ENCODE measurements around the gene SCAP. TPM values are rescaled to one million over a fixed set of nuclear protein-coding genes. Genes with fewer than 3 reads are reported as not detected.

The SCAP gene
- total RNA-seq, 1 experiment from 2014 or later, result 67.6 TPM

GRCh38 chr3:47476330-47476626, 537 bp upstream of the SCAP start:
- Histone ChIP-seq H3K9me3 (ENCODE audit: control insufficient read depth in 1 of 2, insufficient read depth in 1 of 2, low read depth in 1 of 2, low read length in 2 of 2) (no peaks in the 10 kb centered on the region), H3K4me3 (replicated peaks in 1 of 2; ENCODE audit: low read depth in 1 of 2, low read length in 2 of 2) (peak overlapping the region; percentile 65 to 97), H3K4me1 (ENCODE audit: control insufficient read depth in 1 of 2, insufficient read depth in 2 of 2, low read length in 2 of 2) (peaks cover 2 to 24% of the 10 kb centered on the region in 2 experiments; a peak in 2 of 4 replicates), H3K27me3 (ENCODE audit: insufficient read depth, low read length) (no peaks in the 10 kb centered on the region), H3K4me2 (ENCODE audit: low read length) (peak overlapping the region; percentile 86), H2AFZ (ENCODE audit: low read depth, low read length, poor library complexity, severe bottlenecking) (peak overlapping the region; percentile 65), H3K9me2 (ENCODE audit: insufficient read depth) (no peaks in the 10 kb centered on the region), H3K27ac (ENCODE audit: low read depth, low read length) (peak overlapping the region; percentile 28), H3K36me3 (ENCODE audit: control insufficient read depth in 1 of 2, insufficient read depth in 2 of 2, low read length in 2 of 2) (no peaks in the 10 kb centered on the region), H3K79me2 (ENCODE audit: insufficient read depth, low read length) (peaks cover 37% of the 10 kb centered on the region), H4K20me1 (ENCODE audit: insufficient read depth) (no peaks in the 10 kb centered on the region; the same call in 1 of the 2 replicates), H3K9ac (ENCODE audit: low read length) (peak overlapping the region; percentile 69)
- BruUV-seq (replicated peaks), result TSS peak; percentile 80
- POLR2A ChIA-PET, result no interaction called here
- CTCF ChIA-PET, result interaction anchor here (1.3 to 2.0 kb wide), 4 partner anchors 10 to 681 kb away, joined by 3 to 14 read pairs (median 4); no protein-coding TSS in a partner anchor
- RAD21 ChIA-PET (ENCODE audit: low non-redundant PET in 1 of 2, low total read pairs in 2 of 2, uncharacterized antibody in 2 of 2, unreplicated experiment in 2 of 2), result no interaction called here
- intact Hi-C loops (cut with micrococcal nuclease), result loop anchor here (1.0 kb wide), 2 partner anchors 55 to 95 kb away; partner anchors contain the start of gene PTPN23
- no peak for TF ChIP-seq ZBTB33 (IDR thresholded peaks at IDR 0.05; ENCODE audit: extremely low read depth, insufficient replicate concordance, low read length)
- no peak for TF ChIP-seq SRF (IDR thresholded peaks at IDR 0.05; ENCODE audit: low read depth)
- no peak for DNase-seq (ENCODE audit: low read depth, low spot score)
- no peak for ATAC-seq

- H2AFZ ChIP-seq (ENCODE audit: low read depth, low read length, poor library complexity, severe bottlenecking), result no peak overlapping the region
- peak overlapping the region; percentile 86 for H3K4me2 ChIP-seq (ENCODE audit: low read length)
- TF ChIP-seq ATF3 (IDR thresholded peaks at IDR 0.05), result no peak
- no peak for TF ChIP-seq ELF1 (IDR thresholded peaks at IDR 0.05; ENCODE audit: borderline replicate concordance, low read depth)
- no peak for TF ChIP-seq TCF7L2 (IDR thresholded peaks at IDR 0.05; ENCODE audit: borderline replicate concordance, extremely low read depth, insufficient read depth, insufficient read length)
- TF ChIP-seq REST (IDR thresholded peaks at IDR 0.05; ENCODE audit: low read depth), result no peak
- no peak for TF ChIP-seq SP1 (IDR thresholded peaks at IDR 0.05; ENCODE audit: low read depth)
- TF ChIP-seq SIN3A (IDR thresholded peaks at IDR 0.05; ENCODE audit: low read depth), result no peak
- no peak for TF ChIP-seq FOSL1 (IDR thresholded peaks at IDR 0.05; ENCODE audit: low read depth)
- no peak for TF ChIP-seq EZH2phosphoT487 (IDR thresholded peaks at IDR 0.05; ENCODE audit: borderline replicate concordance)
- no peak for TF ChIP-seq EGR1 (IDR thresholded peaks at IDR 0.05; ENCODE audit: low read depth)
- TF ChIP-seq ZNF274 (IDR thresholded peaks at IDR 0.05; ENCODE audit: low read depth, low read length), result no peak
Observed at GRCh38 chr3:47475029-47475569, 642 bp downstream of the SCAP start.

More at GRCh38 chr3:47475029-47475569, 642 bp downstream of the SCAP start:
- H3K4me1 ChIP-seq (ENCODE audit: control insufficient read depth in 1 of 2, insufficient read depth in 2 of 2, low read length in 2 of 2), result peaks cover 2 to 24% of the 10 kb centered on the region in 2 experiments; a peak in 2 of 4 replicates
- RAD21 ChIA-PET (ENCODE audit: low non-redundant PET in 1 of 2, low total read pairs in 2 of 2, uncharacterized antibody in 2 of 2, unreplicated experiment in 2 of 2), result interaction anchor here in 1 of 2 experiments (0.9 kb wide), 1 partner anchor 54 kb away, joined by 3 read pairs; no protein-coding TSS in a partner anchor
- intact Hi-C loops (cut with micrococcal nuclease), result loop anchor here (2.0 kb wide), 1 partner anchor 38 kb away; the partner anchor contains the start of gene ELP6
- H3K27me3 ChIP-seq (ENCODE audit: insufficient read depth, low read length), result no peaks in the 10 kb centered on the region
- peak overlapping the region; percentile 63 for H3K27ac ChIP-seq (ENCODE audit: low read depth, low read length)
- no peaks in the 10 kb centered on the region for H3K9me2 ChIP-seq (ENCODE audit: insufficient read depth)
- peaks cover 48% of the 10 kb centered on the region for H3K79me2 ChIP-seq (ENCODE audit: insufficient read depth, low read length)
- H3K4me3 ChIP-seq (replicated peaks in 1 of 2; ENCODE audit: low read depth in 1 of 2, low read length in 2 of 2), result peak overlapping the region; percentile 65 to 97
- peak overlapping the region; percentile 69 for H3K9ac ChIP-seq (ENCODE audit: low read length)
- no peaks in the 10 kb centered on the region for H3K9me3 ChIP-seq (ENCODE audit: control insufficient read depth in 1 of 2, insufficient read depth in 1 of 2, low read depth in 1 of 2, low read length in 2 of 2)
- TSS peak; percentile 64 for BruUV-seq (replicated peaks)
- H3K36me3 ChIP-seq (ENCODE audit: control insufficient read depth in 1 of 2, insufficient read depth in 2 of 2, low read length in 2 of 2), result no peaks in the 10 kb centered on the region
- CTCF ChIA-PET, result interaction anchor here (1.3 to 2.0 kb wide), 4 partner anchors 9 to 683 kb away, joined by 3 to 14 read pairs (median 4); no protein-coding TSS in a partner anchor
- no peak for ATAC-seq
- no peaks in the 10 kb centered on the region; the same call in 1 of the 2 replicates for H4K20me1 ChIP-seq (ENCODE audit: insufficient read depth)
- POLR2A ChIA-PET, result interaction anchor here (0.9 kb wide), 1 partner anchor 16 kb away, joined by 4 read pairs; no protein-coding TSS in a partner anchor
- no peak for DNase-seq (ENCODE audit: low read depth, low spot score)

All from HCT116 (cell line).